Liver (tissue), 9 donors: ENCODE data around the gene ACTN4. TPM values are rescaled to one million over a fixed set of nuclear protein-coding genes. Genes with fewer than 3 reads are reported as not detected.

ENCODE experiments used
- DNase-seq: peaks from one replicate; pipeline ENCODE4 v3.0.0-alpha.2; 2017; ENCODE audit warnings: low spot score
- H3K27ac ChIP-seq, 2 donors: one replicate each; pipeline ENCODE4 v1.7.0; 2013; ENCODE audit warnings: inconsistent platforms in 2 of 2, low read length in 2 of 2, control low read depth in 1 of 2, low read depth in 1 of 2, mild to moderate bottlenecking in 1 of 2
- H3K27me3 ChIP-seq, 4 donors: one replicate each; pipeline versions ENCODE4 v1.6.1 to v1.7.0; 2013; ENCODE audit warnings: low read length in 3 of 4, inconsistent platforms in 1 of 4, mild to moderate bottlenecking in 1 of 4, moderate library complexity in 1 of 4; ENCODE audit not compliant: control insufficient read depth in 4 of 4, insufficient read depth in 4 of 4
- H3K36me3 ChIP-seq, 4 donors: one replicate each; pipeline versions ENCODE4 v1.6.1 to v1.7.0; 2013; ENCODE audit warnings: low read length in 3 of 4, mild to moderate bottlenecking in 3 of 4, low read depth in 1 of 4, moderate library complexity in 1 of 4; ENCODE audit not compliant: control insufficient read depth in 4 of 4, insufficient read depth in 3 of 4
- H3K4me1 ChIP-seq, 4 donors: one replicate each; pipeline versions ENCODE4 v1.6.1 to v1.7.0; 2013; ENCODE audit warnings: low read length in 3 of 4, mild to moderate bottlenecking in 3 of 4, moderate library complexity in 1 of 4; ENCODE audit not compliant: control insufficient read depth in 4 of 4, insufficient read depth in 4 of 4
- H3K4me3 ChIP-seq, 3 donors: one replicate each; pipeline versions ENCODE4 v1.6.1 to v1.7.0; 2013; ENCODE audit warnings: low read length in 3 of 3, control low read depth in 1 of 3, low read depth in 1 of 3, mild to moderate bottlenecking in 1 of 3
- H3K9ac ChIP-seq, 2 donors: one replicate each; pipeline ENCODE4 v1.7.0; 2013; ENCODE audit warnings: low read length in 2 of 2, mild to moderate bottlenecking in 2 of 2, moderate library complexity in 2 of 2, control low read depth in 1 of 2, low read depth in 1 of 2
- H3K9me3 ChIP-seq, 4 donors: one replicate each; pipeline versions ENCODE4 v1.6.1 to v1.7.0; 2013; ENCODE audit warnings: low read length in 3 of 4; ENCODE audit not compliant: control insufficient read depth in 4 of 4
- EGR1 ChIP-seq, 2 donors: IDR thresholded peaks; 2 replicates each; pipeline ENCODE4 v1.6.1; 2016 to 2018; ENCODE audit warnings: antibody characterized with exemption in 2 of 2, low read depth in 2 of 2
- FOXA1 ChIP-seq: IDR thresholded peaks from 2 replicates; pipeline ENCODE4 v1.6.1; 2016; ENCODE audit warnings: antibody characterized with exemption
- FOXA2 ChIP-seq: IDR thresholded peaks from 2 replicates; pipeline ENCODE4 v1.6.1; 2016; ENCODE audit warnings: antibody characterized with exemption
- GABPA ChIP-seq, 2 donors: IDR thresholded peaks in 1 of 2; conservative IDR thresholded peaks in 1 of 2; 2 replicates each; pipeline ENCODE4 v1.6.1; 2016; ENCODE audit warnings: antibody characterized with exemption in 2 of 2, mild to moderate bottlenecking in 1 of 2, moderate library complexity in 1 of 2
- HNF4A ChIP-seq, 2 donors: conservative IDR thresholded peaks; 2 replicates each; pipeline ENCODE4 v1.6.1; 2016; ENCODE audit warnings: antibody characterized with exemption in 2 of 2, mild to moderate bottlenecking in 2 of 2
- HNF4G ChIP-seq: IDR thresholded peaks from 2 replicates; pipeline ENCODE4 v1.6.1; 2016; ENCODE audit warnings: antibody characterized with exemption
- JUND ChIP-seq, 2 donors: IDR thresholded peaks; 2 replicates each; pipeline ENCODE4 v1.6.1; 2016; ENCODE audit warnings: antibody characterized with exemption in 2 of 2
- NR2F2 ChIP-seq: IDR thresholded peaks from 2 replicates; pipeline ENCODE4 v1.6.1; 2016; ENCODE audit warnings: antibody characterized with exemption
- RAD21 ChIP-seq, 2 donors: IDR thresholded peaks; 2 replicates each; pipeline ENCODE4 v1.6.1; 2016; ENCODE audit warnings: antibody characterized with exemption in 2 of 2, mild to moderate bottlenecking in 2 of 2
- RXRA ChIP-seq, 2 donors: IDR thresholded peaks; 2 replicates each; pipeline ENCODE4 v1.6.1; 2017 to 2018; ENCODE audit warnings: antibody characterized with exemption in 2 of 2, mild to moderate bottlenecking in 1 of 2
- SP1 ChIP-seq: IDR thresholded peaks from 2 replicates; pipeline ENCODE4 v1.6.1; 2018; ENCODE audit warnings: antibody characterized with exemption, mild to moderate bottlenecking
- TAF1 ChIP-seq: conservative IDR thresholded peaks from 2 replicates; pipeline ENCODE4 v1.6.1; 2016; ENCODE audit warnings: antibody characterized with exemption, mild to moderate bottlenecking
- WGBS: extraction: QIAGEN DNeasy Blood & Tissue Kit; methylation state at CpG from one replicate; pipeline ENCODE4 v1.1.7; 2013; 5-methylcytosine and 5-hydroxymethylcytosine counted together
- polyA plus RNA-seq, 2 donors: library from polyadenylated mRNA; stranded (reverse) in 1 of 2; unstranded in 1 of 2; fragments of 200-250 nt in 1 of 2; fragments of >200 nt in 1 of 2; fragmentation: Nextera tagmentation in 1 of 2; extraction: Ambion mirVana in 1 of 2; gene quantifications; one replicate each; pipeline versions ENCODE4 v1.2.1 to v1.2.3, GENCODE V29; 2013 to 2015
- total RNA-seq, 2 donors: library from RNA; depleted of rRNA; stranded (reverse); fragments of >200 nt; gene quantifications; one replicate each; pipeline ENCODE4 v1.2.3, GENCODE V29; 2014
- TF ChIP-seq, protein P1 (sequence below): IDR thresholded peaks from 2 replicates; pipeline ENCODE4 v1.6.1; 2016; ENCODE audit warnings: antibody characterized with exemption, mild to moderate bottlenecking
- TF ChIP-seq, protein P2 (sequence below): fragments of 150-350 bp; IDR thresholded peaks from 2 replicates; pipeline ENCODE4 v1.5.1; 2017; ENCODE audit warnings: improper control_type of control experiment, low read depth, low read length; ENCODE audit not compliant: missing input control
- TF ChIP-seq, protein P3 (sequence below): IDR thresholded peaks from 2 replicates; pipeline ENCODE4 v1.6.1; 2016; ENCODE audit warnings: antibody characterized with exemption
- TF ChIP-seq, protein P4 (sequence below): IDR thresholded peaks from 2 replicates; pipeline ENCODE4 v1.6.1; 2016; ENCODE audit warnings: antibody characterized with exemption
- donor health status: healthy.
- donor health status: healthy.
- donor health status: healthy.
- donor health status: healthy.
- donor health status: healthy.

The ACTN4 gene
- total and polyA plus RNA-seq, 4 donors: 35.4 to 164 (median 98.7) TPM

DNA sequence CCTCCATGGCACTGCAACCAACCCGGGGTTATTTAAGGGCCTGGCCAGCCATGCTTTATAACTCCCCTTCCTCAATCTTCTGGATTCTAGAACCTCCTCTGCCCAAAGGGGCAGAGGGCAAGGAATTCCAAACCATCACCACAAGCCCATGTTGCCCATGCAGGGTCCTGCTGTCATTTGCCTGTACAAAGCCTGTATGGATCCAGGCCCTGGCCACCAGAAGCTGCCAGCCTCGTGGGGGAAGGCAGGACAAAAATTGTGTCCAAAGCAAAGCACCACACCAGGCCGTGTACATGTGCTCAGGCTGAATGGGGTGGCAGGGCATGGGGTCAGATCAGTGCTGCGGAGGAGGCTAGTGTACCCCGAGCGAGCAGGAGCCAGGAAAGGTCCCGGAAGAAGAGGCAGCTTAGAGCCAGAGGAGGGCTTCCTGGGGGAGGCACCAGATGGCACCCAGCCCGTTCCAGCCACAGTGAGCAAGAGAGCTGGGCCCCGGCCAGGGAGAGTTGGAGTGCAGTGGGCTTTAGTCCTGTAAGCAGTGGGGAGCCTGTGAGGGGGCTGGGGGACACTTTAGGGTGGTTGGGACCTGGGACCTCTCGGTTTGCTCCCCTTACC lies 61.1 kb downstream of the ACTN4 start:
- no peak for TF ChIP-seq HNF4A (conservative IDR thresholded peaks at IDR 0.05)
- no peak for TF ChIP-seq TAF1
- TF ChIP-seq NR2F2: no peak
- no peak for TF ChIP-seq FOXA1
- TF ChIP-seq, protein P1, sequence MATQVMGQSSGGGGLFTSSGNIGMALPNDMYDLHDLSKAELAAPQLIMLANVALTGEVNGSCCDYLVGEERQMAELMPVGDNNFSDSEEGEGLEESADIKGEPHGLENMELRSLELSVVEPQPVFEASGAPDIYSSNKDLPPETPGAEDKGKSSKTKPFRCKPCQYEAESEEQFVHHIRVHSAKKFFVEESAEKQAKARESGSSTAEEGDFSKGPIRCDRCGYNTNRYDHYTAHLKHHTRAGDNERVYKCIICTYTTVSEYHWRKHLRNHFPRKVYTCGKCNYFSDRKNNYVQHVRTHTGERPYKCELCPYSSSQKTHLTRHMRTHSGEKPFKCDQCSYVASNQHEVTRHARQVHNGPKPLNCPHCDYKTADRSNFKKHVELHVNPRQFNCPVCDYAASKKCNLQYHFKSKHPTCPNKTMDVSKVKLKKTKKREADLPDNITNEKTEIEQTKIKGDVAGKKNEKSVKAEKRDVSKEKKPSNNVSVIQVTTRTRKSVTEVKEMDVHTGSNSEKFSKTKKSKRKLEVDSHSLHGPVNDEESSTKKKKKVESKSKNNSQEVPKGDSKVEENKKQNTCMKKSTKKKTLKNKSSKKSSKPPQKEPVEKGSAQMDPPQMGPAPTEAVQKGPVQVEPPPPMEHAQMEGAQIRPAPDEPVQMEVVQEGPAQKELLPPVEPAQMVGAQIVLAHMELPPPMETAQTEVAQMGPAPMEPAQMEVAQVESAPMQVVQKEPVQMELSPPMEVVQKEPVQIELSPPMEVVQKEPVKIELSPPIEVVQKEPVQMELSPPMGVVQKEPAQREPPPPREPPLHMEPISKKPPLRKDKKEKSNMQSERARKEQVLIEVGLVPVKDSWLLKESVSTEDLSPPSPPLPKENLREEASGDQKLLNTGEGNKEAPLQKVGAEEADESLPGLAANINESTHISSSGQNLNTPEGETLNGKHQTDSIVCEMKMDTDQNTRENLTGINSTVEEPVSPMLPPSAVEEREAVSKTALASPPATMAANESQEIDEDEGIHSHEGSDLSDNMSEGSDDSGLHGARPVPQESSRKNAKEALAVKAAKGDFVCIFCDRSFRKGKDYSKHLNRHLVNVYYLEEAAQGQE: no peak
- no peak for TF ChIP-seq JUND (IDR thresholded peaks at IDR 0.05)
- TF ChIP-seq HNF4G: no peak
- TF ChIP-seq, protein P2, sequence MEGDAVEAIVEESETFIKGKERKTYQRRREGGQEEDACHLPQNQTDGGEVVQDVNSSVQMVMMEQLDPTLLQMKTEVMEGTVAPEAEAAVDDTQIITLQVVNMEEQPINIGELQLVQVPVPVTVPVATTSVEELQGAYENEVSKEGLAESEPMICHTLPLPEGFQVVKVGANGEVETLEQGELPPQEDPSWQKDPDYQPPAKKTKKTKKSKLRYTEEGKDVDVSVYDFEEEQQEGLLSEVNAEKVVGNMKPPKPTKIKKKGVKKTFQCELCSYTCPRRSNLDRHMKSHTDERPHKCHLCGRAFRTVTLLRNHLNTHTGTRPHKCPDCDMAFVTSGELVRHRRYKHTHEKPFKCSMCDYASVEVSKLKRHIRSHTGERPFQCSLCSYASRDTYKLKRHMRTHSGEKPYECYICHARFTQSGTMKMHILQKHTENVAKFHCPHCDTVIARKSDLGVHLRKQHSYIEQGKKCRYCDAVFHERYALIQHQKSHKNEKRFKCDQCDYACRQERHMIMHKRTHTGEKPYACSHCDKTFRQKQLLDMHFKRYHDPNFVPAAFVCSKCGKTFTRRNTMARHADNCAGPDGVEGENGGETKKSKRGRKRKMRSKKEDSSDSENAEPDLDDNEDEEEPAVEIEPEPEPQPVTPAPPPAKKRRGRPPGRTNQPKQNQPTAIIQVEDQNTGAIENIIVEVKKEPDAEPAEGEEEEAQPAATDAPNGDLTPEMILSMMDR: no peak
- no peak for TF ChIP-seq RXRA (IDR thresholded peaks at IDR 0.05)
- TF ChIP-seq, protein P3, sequence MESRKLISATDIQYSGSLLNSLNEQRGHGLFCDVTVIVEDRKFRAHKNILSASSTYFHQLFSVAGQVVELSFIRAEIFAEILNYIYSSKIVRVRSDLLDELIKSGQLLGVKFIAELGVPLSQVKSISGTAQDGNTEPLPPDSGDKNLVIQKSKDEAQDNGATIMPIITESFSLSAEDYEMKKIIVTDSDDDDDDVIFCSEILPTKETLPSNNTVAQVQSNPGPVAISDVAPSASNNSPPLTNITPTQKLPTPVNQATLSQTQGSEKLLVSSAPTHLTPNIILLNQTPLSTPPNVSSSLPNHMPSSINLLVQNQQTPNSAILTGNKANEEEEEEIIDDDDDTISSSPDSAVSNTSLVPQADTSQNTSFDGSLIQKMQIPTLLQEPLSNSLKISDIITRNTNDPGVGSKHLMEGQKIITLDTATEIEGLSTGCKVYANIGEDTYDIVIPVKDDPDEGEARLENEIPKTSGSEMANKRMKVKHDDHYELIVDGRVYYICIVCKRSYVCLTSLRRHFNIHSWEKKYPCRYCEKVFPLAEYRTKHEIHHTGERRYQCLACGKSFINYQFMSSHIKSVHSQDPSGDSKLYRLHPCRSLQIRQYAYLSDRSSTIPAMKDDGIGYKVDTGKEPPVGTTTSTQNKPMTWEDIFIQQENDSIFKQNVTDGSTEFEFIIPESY: no peak
- TF ChIP-seq, protein P4, sequence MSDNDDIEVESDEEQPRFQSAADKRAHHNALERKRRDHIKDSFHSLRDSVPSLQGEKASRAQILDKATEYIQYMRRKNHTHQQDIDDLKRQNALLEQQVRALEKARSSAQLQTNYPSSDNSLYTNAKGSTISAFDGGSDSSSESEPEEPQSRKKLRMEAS: no peak
- no peak for TF ChIP-seq EGR1 (IDR thresholded peaks at IDR 0.05; ENCODE audit: low read depth in 2 of 2)
- TF ChIP-seq SP1: no peak
- peaks cover 24 to 60% (median 33%) of the 10 kb centered on the region in 4 donors for H3K36me3 ChIP-seq
- 83% methylated on average over 10 of the region's 10 CpGs for WGBS
- peak overlapping the region; percentile 22 to 55 for H3K27ac ChIP-seq
- H3K4me1 ChIP-seq: peaks cover 16 to 77% (median 59%) of the 10 kb centered on the region in 4 donors
- no peak overlapping the region for H3K9ac ChIP-seq
- no peak overlapping the region for H3K4me3 ChIP-seq
- DNase-seq: no peak
- H3K27me3 ChIP-seq: no peaks in the 10 kb centered on the region
- H3K9me3 ChIP-seq: no peaks in the 10 kb centered on the region

DNA sequence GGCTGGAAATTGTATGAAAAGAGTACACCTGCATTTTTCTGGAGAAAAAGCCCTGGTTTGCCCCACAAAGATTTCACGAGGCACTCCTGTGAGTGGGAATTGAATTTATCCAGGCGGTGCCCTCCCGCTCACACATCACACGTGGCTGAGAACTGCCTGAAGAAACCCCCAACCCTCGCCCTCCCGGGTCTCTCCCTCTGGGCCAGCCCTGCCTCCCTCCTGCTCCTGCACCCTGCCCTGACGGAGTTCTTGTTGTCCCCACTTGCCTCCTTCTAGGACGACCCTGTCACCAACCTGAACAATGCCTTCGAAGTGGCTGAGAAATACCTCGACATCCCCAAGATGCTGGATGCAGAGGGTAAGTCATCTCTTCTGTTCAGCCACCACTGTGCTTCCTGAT lies 61.7 kb downstream of the ACTN4 start:
- 95% methylated on average over 10 of the region's 10 CpGs for WGBS
- peak overlapping the region in 1 of 2 donors; percentile 22 for H3K27ac ChIP-seq
- TF ChIP-seq GABPA (IDR thresholded peaks at IDR 0.05 in 1 of 2, conservative IDR thresholded peaks at IDR 0.05 in 1 of 2): no peak
- TF ChIP-seq, protein P2: no peak
- TF ChIP-seq FOXA2: no peak
- no peak for TF ChIP-seq JUND (IDR thresholded peaks at IDR 0.05)
- TF ChIP-seq, protein P3: no peak
- no peak for TF ChIP-seq RAD21 (IDR thresholded peaks at IDR 0.05)
- TF ChIP-seq, protein P4: no peak
- TF ChIP-seq HNF4A (conservative IDR thresholded peaks at IDR 0.05): no peak
- no peak for TF ChIP-seq TAF1
- no peak for TF ChIP-seq NR2F2
- TF ChIP-seq FOXA1: no peak

More for the DNA sequence above, 61.7 kb downstream of the ACTN4 start:
- H3K36me3 ChIP-seq: peaks cover 24 to 54% (median 31%) of the 10 kb centered on the region in 4 donors
- H3K4me3 ChIP-seq: no peak overlapping the region
- DNase-seq: no peak
- H3K9me3 ChIP-seq: no peaks in the 10 kb centered on the region
- no peak overlapping the region for H3K9ac ChIP-seq
- H3K27me3 ChIP-seq: no peaks in the 10 kb centered on the region
- peaks cover 22 to 83% (median 65%) of the 10 kb centered on the region in 4 donors for H3K4me1 ChIP-seq
